RWPE1 (cell line): Measurements from ENCODE around the gene SEMA7A.

Source experiments
- CTCF ChIA-PET: fragments of 350-600 bp; sonication (Branson Sonifier 250); formaldehyde crosslinking; extraction: SDS; loops from one replicate; lab custom pipeline; 2021; lab: Yijun Ruan, JAX
- POLR2A ChIA-PET: fragments of 400-600 bp; formaldehyde crosslinking; extraction: SDS; loops from one replicate; lab custom pipeline; 2020; ENCODE audit warnings: antibody characterized with exemption; ENCODE audit not compliant: low non-redundant PET; lab: Yijun Ruan, JAX
- DNase-seq: peaks from one replicate; pipeline ENCODE4 v3.0.0; 2012; ENCODE audit warnings: low spot score
- H3K27ac ChIP-seq: fragments of 450-650 bp; 2 replicates; pipeline ENCODE4 v1.5.1; 2017
- TF ChIP-seq, protein P1 (sequence below): fragments of 450-650 bp; conservative IDR thresholded peaks from 2 replicates; pipeline ENCODE4 v1.5.1; 2017; ENCODE audit warnings: low read depth, mild to moderate bottlenecking

SEMA7A gene

DNA sequence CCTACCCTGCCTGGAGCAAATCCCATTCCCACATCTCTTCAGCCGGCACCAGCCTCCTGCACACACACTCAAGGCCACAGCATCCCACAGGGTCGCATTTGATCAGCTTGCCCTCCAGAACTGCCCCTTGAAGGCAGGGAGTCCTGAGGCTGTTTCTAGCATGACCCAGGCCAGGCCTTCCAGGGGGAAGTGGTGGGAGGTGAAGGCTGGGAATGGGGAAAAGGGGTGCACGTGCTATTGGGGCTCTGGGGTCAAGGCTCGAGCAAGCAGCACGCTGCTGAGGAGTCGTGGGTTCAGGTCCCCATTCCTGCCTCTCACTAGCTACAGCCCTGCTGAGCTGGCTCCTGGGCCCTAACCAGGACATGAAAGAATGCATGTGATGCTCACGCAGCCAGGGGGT lies 24.9 kb downstream of the SEMA7A start:
- TF ChIP-seq, protein P1, sequence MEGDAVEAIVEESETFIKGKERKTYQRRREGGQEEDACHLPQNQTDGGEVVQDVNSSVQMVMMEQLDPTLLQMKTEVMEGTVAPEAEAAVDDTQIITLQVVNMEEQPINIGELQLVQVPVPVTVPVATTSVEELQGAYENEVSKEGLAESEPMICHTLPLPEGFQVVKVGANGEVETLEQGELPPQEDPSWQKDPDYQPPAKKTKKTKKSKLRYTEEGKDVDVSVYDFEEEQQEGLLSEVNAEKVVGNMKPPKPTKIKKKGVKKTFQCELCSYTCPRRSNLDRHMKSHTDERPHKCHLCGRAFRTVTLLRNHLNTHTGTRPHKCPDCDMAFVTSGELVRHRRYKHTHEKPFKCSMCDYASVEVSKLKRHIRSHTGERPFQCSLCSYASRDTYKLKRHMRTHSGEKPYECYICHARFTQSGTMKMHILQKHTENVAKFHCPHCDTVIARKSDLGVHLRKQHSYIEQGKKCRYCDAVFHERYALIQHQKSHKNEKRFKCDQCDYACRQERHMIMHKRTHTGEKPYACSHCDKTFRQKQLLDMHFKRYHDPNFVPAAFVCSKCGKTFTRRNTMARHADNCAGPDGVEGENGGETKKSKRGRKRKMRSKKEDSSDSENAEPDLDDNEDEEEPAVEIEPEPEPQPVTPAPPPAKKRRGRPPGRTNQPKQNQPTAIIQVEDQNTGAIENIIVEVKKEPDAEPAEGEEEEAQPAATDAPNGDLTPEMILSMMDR: no peak
- CTCF ChIA-PET: interaction anchor here (0.7 kb wide), 1 partner anchor 26 kb away, joined by 4 read pairs; no protein-coding TSS in a partner anchor

DNA sequence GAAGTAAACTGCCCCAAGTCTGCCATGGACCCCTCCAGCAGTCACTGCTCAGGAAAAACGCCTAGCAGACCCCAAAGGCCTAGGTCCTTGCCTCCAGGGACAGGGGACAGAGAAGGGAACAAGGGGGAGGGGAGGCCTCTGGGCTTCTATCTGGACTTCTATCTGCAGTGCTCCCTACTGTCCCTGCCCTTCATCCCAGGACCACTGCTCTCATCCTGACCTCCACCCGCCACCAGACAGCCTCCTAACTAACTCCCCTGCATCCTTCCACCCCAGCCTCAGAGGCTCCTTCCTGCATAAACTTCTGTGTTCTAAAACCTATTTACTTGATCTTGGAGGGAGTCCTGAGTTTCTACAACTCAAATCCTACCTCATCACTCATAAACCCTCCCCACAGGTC lies 25.4 kb downstream of the SEMA7A start:
- H3K27ac ChIP-seq: peak overlapping the region; percentile 70; the same call in 1 of the 2 replicates
- POLR2A ChIA-PET: no interaction called here
- DNase-seq: no peak
- CTCF ChIA-PET: no interaction called here
- TF ChIP-seq, protein P1: no peak

More for the DNA sequence above, 24.9 kb downstream of the SEMA7A start:
- peak overlapping the region; percentile 70; the same call in 1 of the 2 replicates for H3K27ac ChIP-seq
- POLR2A ChIA-PET: no interaction called here
- no peak for DNase-seq

GRCh38 chr15:74406992-74407705 lies 26.6 kb downstream of the SEMA7A start:
- DNase-seq: peak; percentile 89
- CTCF ChIA-PET: interaction anchor here (0.9 kb wide), 1 partner anchor 31 kb away, joined by 3 read pairs; no protein-coding TSS in a partner anchor
- POLR2A ChIA-PET: no interaction called here
- TF ChIP-seq, protein P1: no peak
- H3K27ac ChIP-seq: peak overlapping the region; percentile 70

- H3K27ac ChIP-seq: peak overlapping the region; percentile 70; the same call in 1 of the 2 replicates
- TF ChIP-seq, protein P1: no peak
- POLR2A ChIA-PET: no interaction called here
- CTCF ChIA-PET: interaction anchor here (0.9 kb wide), 1 partner anchor 31 kb away, joined by 3 read pairs; no protein-coding TSS in a partner anchor
- DNase-seq: no peak
These were observed 27.2 kb downstream of the SEMA7A start for GRCh38 chr15:74406517-74406916.

DNA sequence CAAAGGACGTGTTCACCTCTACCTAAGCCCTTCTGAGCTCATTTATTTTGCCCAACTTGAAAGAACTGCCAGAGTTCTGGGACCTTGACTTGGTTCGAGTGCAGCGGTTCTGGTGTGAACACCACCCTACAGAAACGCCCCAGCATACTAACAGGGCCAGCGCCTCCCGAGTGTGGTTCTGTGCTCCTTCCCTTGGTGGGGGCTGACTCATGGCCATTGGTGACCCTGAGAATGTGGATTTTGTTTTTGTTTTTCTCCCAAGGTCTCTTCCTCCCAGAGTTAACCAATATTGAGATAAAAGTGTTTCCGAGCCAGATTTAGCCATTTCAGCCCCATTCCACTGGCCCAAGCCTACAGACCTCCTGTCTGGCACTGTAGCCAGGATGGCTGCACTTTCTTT lies 27.9 kb downstream of the SEMA7A start:
- no peak overlapping the region for H3K27ac ChIP-seq
- no peak for DNase-seq
- CTCF ChIA-PET: interaction anchor here (0.6 kb wide), 1 partner anchor 403 kb away, joined by 3 read pairs; no protein-coding TSS in a partner anchor
- POLR2A ChIA-PET: no interaction called here
- TF ChIP-seq, protein P1: no peak

- ChIA-PET CTCF (interaction anchor here (1.0 kb wide), 1 partner anchor 22 kb away, joined by 5 read pairs; no protein-coding TSS in a partner anchor), POLR2A (no interaction called here)
- no peak for DNase-seq
These were observed 29.7 kb downstream of the SEMA7A start for GRCh38 chr15:74403991-74404563.

More at GRCh38 chr15:74403991-74404563, 29.7 kb downstream of the SEMA7A start:
- no peak overlapping the region for H3K27ac ChIP-seq
- TF ChIP-seq, protein P1: no peak
